Measurements from ENCODE around the gene ANGEL1.

GRCh38 chr14:76742185-76742584 lies 70.5 kb downstream of the ANGEL1 start:
- TF ChIP-seq, protein P1, sequence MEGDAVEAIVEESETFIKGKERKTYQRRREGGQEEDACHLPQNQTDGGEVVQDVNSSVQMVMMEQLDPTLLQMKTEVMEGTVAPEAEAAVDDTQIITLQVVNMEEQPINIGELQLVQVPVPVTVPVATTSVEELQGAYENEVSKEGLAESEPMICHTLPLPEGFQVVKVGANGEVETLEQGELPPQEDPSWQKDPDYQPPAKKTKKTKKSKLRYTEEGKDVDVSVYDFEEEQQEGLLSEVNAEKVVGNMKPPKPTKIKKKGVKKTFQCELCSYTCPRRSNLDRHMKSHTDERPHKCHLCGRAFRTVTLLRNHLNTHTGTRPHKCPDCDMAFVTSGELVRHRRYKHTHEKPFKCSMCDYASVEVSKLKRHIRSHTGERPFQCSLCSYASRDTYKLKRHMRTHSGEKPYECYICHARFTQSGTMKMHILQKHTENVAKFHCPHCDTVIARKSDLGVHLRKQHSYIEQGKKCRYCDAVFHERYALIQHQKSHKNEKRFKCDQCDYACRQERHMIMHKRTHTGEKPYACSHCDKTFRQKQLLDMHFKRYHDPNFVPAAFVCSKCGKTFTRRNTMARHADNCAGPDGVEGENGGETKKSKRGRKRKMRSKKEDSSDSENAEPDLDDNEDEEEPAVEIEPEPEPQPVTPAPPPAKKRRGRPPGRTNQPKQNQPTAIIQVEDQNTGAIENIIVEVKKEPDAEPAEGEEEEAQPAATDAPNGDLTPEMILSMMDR (IDR thresholded peaks at IDR 0.05 in 8 of 11, conservative IDR thresholded peaks at IDR 0.05 in 3 of 11): no peak
- no peak for TF ChIP-seq POLR2AphosphoS5 (IDR thresholded peaks at IDR 0.05)
